Measurements from ENCODE around the gene PCP4.

Gene PCP4

GRCh38 chr21:39972976-39973770 is 105.9 kb downstream of the PCP4 start:
- Histone ChIP-seq H3K9me3 (ENCODE audit: control insufficient read depth, insufficient read depth, low read depth, low read length) (peaks cover 2% of the 10 kb centered on the region), H3K4me3 (ENCODE audit: low read depth, low read length) (no peak overlapping the region), H3K27me3 (ENCODE audit: control insufficient read depth, insufficient read depth, low read length) (peaks cover 8% of the 10 kb centered on the region; the same call in 1 of the 2 replicates), H3K36me3 (ENCODE audit: control insufficient read depth, insufficient read depth, low read length) (no peaks in the 10 kb centered on the region), H3K4me1 (ENCODE audit: control insufficient read depth, insufficient read depth, low read length) (no peaks in the 10 kb centered on the region), H3K9ac (ENCODE audit: low read length) (no peak overlapping the region), H3K27ac (ENCODE audit: low read depth, low read length) (no peak overlapping the region)

- Histone ChIP-seq H3K9ac (ENCODE audit: low read length) (no peak overlapping the region), H3K36me3 (ENCODE audit: control insufficient read depth, insufficient read depth, low read length) (no peaks in the 10 kb centered on the region), H3K4me1 (ENCODE audit: control insufficient read depth, insufficient read depth, low read length) (no peaks in the 10 kb centered on the region), H3K9me3 (ENCODE audit: control insufficient read depth, insufficient read depth, low read depth, low read length) (no peaks in the 10 kb centered on the region), H3K27me3 (ENCODE audit: control insufficient read depth, insufficient read depth, low read length) (peaks cover 8% of the 10 kb centered on the region; the same call in 1 of the 2 replicates), H3K27ac (ENCODE audit: low read depth, low read length) (no peak overlapping the region), H3K4me3 (ENCODE audit: low read depth, low read length) (no peak overlapping the region)
These were observed 109.6 kb downstream of the PCP4 start for GRCh38 chr21:39976800-39977199.

Data from HUES6 (cell line).